HepG2 (cell line): ENCODE data around the gene DLEC1. TPM values are rescaled to one million over a fixed set of nuclear protein-coding genes. Genes with fewer than 3 reads are reported as not detected.

Source experiments
- CENPX ChIP-seq: sonication (generic); formaldehyde crosslinking; IDR thresholded peaks from 2 replicates; pipeline ENCODE4 v1.9.0; 2021; ENCODE audit warnings: mild to moderate bottlenecking, missing genetic modification reagents, moderate library complexity
- MBD4 ChIP-seq: IDR thresholded peaks from 2 replicates; pipeline ENCODE4 v1.6.1; 2012; ENCODE audit warnings: low read length, inconsistent platforms, borderline replicate concordance
- POGZ ChIP-seq: sonication (generic); formaldehyde crosslinking; IDR thresholded peaks from 2 replicates; pipeline ENCODE4 v1.4.0; 2020; ENCODE audit warnings: mild to moderate bottlenecking, missing genetic modification reagents
- PRMT3 ChIP-seq: sonication (generic); formaldehyde crosslinking; IDR thresholded peaks from 2 replicates; pipeline ENCODE4 v1.8.1; 2022; ENCODE audit warnings: low read depth, mild to moderate bottlenecking, moderate library complexity, missing genetic modification reagents, borderline replicate concordance
- REL ChIP-seq: sonication (generic); formaldehyde crosslinking; conservative IDR thresholded peaks from 2 replicates; pipeline ENCODE4 v1.8.0; 2022; ENCODE audit warnings: mild to moderate bottlenecking, missing genetic modification reagents, moderate library complexity
- SIN3B ChIP-seq: fragments of 150-350 bp; IDR thresholded peaks from 2 replicates; pipeline ENCODE4 v1.6.1; 2014; ENCODE audit warnings: low read length
- TOPORS ChIP-seq: sonication (generic); formaldehyde crosslinking; IDR thresholded peaks from 2 replicates; pipeline ENCODE4 v1.8.0; 2023; ENCODE audit warnings: mild to moderate bottlenecking, missing genetic modification reagents
- ZBTB1 ChIP-seq: sonication (generic); formaldehyde crosslinking; IDR thresholded peaks from 2 replicates; pipeline ENCODE4 v1.4.0; 2020; ENCODE audit warnings: missing genetic modification reagents, borderline replicate concordance
- ZFP37 ChIP-seq: sonication (generic); formaldehyde crosslinking; IDR thresholded peaks from 2 replicates; pipeline ENCODE4 v1.4.0; 2020; ENCODE audit warnings: missing genetic modification reagents, borderline replicate concordance
- ZNF121 ChIP-seq: sonication (generic); formaldehyde crosslinking; IDR thresholded peaks from 2 replicates; pipeline ENCODE4 v1.5.0; 2020; ENCODE audit warnings: mild to moderate bottlenecking, missing genetic modification reagents
- ZNF484 ChIP-seq: sonication (generic); formaldehyde crosslinking; IDR thresholded peaks from 2 replicates; pipeline ENCODE4 v1.5.1; 2020; ENCODE audit warnings: mild to moderate bottlenecking, low read depth, missing genetic modification reagents, borderline replicate concordance
- ZNF501 ChIP-seq: sonication (generic); formaldehyde crosslinking; IDR thresholded peaks from 2 replicates; pipeline ENCODE4 v1.5.1; 2020; ENCODE audit warnings: mild to moderate bottlenecking, moderate library complexity, missing genetic modification reagents
- ZNF614 ChIP-seq: IDR thresholded peaks from 2 replicates; pipeline ENCODE4 v1.6.1; 2018; ENCODE audit warnings: missing biosample characterization, missing genetic modification reagents, inconsistent platforms, borderline replicate concordance
- ZNF672 ChIP-seq: sonication (generic); formaldehyde crosslinking; IDR thresholded peaks from 2 replicates; pipeline ENCODE4 v1.8.1; 2022; ENCODE audit warnings: missing genetic modification reagents
- polyA plus RNA-seq, 8 experiments: library from polyadenylated mRNA; depleted of rRNA in 3 of 8; stranded (reverse) in 7 of 8; unstranded in 1 of 8; fragments of >200 nt; fragmentation: Illumina TruSeq in 4 of 8; extraction: Trizol in 4 of 8; gene quantifications; 2 replicates each; pipeline versions ENCODE4 v1.2.1 to v1.2.3, GENCODE V29; 2011 to 2016; ENCODE audit warnings: low read depth in 4 of 8, missing spikeins in 1 of 8, mixed read lengths in 1 of 8; ENCODE audit not compliant: insufficient read depth in 1 of 8
- total RNA-seq, 5 experiments: library from RNA; depleted of rRNA; stranded (reverse); fragments of >200 nt; fragmentation: Illumina TruSeq; extraction: Trizol; gene quantifications; 2 replicates each; pipeline ENCODE4 v1.2.3, GENCODE V29; 2016; ENCODE audit warnings: low read depth in 1 of 5
- TF ChIP-seq, protein P1 (sequence below): sonication (generic); formaldehyde crosslinking; IDR thresholded peaks from one replicate; pipeline ENCODE4 v1.5.1; 2020; ENCODE audit warnings: mild to moderate bottlenecking, missing genetic modification reagents; ENCODE audit errors: not compliant biosample characterization
- TF ChIP-seq, protein P2 (sequence below): sonication (generic); formaldehyde crosslinking; IDR thresholded peaks from 2 replicates; pipeline ENCODE4 v1.5.0; 2020; ENCODE audit warnings: mild to moderate bottlenecking, missing genetic modification reagents
- TF ChIP-seq, protein P3 (sequence below): IDR thresholded peaks from 2 replicates; pipeline ENCODE4 v1.6.1; 2016; ENCODE audit warnings: control low read depth
- TF ChIP-seq, protein P4 (sequence below): sonication (generic); formaldehyde crosslinking; IDR thresholded peaks from 2 replicates; pipeline ENCODE4 v1.4.0; 2020; ENCODE audit warnings: missing genetic modification reagents

Gene DLEC1
- total and polyA plus RNA-seq, 2 of the 13 experiments (the other 11 are each of a cell fraction or from before 2014, with no cell fraction given), result 0.09 TPM; not detected in 1

DNA sequence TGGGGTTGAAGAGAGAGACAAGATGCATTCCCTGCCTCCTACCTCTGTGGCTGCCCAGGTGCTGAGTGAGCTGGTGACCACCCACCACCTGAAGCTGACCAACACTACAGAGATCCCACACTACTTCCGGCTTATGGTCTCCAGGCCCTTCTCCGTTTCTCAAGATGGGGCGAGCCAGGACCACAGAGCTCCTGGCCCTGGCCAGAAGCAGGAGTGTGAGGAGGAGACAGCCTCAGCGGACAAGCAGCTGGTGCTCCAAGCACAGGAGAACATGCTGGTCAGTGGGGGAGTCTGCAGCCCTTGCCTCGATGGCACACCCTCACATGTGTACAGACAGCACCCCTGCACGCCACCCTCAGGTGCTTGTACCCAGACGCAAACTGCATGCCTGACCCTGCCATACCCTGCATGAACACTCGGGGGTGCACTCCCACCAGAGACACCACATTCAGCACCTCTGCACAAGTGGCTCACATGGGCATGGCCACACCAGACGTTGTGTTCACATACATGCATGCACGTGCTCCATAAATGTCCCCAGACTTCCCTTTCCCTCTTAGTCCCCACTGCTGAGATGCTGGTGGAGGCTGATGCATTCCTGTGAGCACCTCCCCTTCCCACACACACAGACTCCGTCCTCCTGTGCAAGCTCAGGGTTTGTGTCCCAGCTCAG lies 78.9 kb downstream of the DLEC1 start (continued):
- TF ChIP-seq CENPX (CRISPR knock-in tag) (no peak), MBD4 (no peak), POGZ (CRISPR knock-in tag) (0 out of 2 replicates have a peak, but pooled peaks have one; percentile 22), ZNF484 (CRISPR knock-in tag) (0 out of 2 replicates have a peak, but pooled peaks have one; percentile 25), ZFP37 (CRISPR knock-in tag) (no peak), ZNF501 (CRISPR knock-in tag) (no peak; the same call in 1 of the 2 replicates), ZNF121 (no peak), PRMT3 (CRISPR knock-in tag) (peak; percentile 78; the same call in 1 of the 2 replicates), TOPORS (CRISPR knock-in tag) (0 out of 2 replicates have a peak, but pooled peaks have one; percentile 39), ZNF672 (CRISPR knock-in tag) (no peak), ZBTB1 (CRISPR knock-in tag) (no peak), REL (CRISPR knock-in tag) (no peak), SIN3B (no peak), ZNF614 (CRISPR knock-in tag) (peak; percentile 48; the same call in 1 of the 2 replicates)
- TF ChIP-seq, protein P1, sequence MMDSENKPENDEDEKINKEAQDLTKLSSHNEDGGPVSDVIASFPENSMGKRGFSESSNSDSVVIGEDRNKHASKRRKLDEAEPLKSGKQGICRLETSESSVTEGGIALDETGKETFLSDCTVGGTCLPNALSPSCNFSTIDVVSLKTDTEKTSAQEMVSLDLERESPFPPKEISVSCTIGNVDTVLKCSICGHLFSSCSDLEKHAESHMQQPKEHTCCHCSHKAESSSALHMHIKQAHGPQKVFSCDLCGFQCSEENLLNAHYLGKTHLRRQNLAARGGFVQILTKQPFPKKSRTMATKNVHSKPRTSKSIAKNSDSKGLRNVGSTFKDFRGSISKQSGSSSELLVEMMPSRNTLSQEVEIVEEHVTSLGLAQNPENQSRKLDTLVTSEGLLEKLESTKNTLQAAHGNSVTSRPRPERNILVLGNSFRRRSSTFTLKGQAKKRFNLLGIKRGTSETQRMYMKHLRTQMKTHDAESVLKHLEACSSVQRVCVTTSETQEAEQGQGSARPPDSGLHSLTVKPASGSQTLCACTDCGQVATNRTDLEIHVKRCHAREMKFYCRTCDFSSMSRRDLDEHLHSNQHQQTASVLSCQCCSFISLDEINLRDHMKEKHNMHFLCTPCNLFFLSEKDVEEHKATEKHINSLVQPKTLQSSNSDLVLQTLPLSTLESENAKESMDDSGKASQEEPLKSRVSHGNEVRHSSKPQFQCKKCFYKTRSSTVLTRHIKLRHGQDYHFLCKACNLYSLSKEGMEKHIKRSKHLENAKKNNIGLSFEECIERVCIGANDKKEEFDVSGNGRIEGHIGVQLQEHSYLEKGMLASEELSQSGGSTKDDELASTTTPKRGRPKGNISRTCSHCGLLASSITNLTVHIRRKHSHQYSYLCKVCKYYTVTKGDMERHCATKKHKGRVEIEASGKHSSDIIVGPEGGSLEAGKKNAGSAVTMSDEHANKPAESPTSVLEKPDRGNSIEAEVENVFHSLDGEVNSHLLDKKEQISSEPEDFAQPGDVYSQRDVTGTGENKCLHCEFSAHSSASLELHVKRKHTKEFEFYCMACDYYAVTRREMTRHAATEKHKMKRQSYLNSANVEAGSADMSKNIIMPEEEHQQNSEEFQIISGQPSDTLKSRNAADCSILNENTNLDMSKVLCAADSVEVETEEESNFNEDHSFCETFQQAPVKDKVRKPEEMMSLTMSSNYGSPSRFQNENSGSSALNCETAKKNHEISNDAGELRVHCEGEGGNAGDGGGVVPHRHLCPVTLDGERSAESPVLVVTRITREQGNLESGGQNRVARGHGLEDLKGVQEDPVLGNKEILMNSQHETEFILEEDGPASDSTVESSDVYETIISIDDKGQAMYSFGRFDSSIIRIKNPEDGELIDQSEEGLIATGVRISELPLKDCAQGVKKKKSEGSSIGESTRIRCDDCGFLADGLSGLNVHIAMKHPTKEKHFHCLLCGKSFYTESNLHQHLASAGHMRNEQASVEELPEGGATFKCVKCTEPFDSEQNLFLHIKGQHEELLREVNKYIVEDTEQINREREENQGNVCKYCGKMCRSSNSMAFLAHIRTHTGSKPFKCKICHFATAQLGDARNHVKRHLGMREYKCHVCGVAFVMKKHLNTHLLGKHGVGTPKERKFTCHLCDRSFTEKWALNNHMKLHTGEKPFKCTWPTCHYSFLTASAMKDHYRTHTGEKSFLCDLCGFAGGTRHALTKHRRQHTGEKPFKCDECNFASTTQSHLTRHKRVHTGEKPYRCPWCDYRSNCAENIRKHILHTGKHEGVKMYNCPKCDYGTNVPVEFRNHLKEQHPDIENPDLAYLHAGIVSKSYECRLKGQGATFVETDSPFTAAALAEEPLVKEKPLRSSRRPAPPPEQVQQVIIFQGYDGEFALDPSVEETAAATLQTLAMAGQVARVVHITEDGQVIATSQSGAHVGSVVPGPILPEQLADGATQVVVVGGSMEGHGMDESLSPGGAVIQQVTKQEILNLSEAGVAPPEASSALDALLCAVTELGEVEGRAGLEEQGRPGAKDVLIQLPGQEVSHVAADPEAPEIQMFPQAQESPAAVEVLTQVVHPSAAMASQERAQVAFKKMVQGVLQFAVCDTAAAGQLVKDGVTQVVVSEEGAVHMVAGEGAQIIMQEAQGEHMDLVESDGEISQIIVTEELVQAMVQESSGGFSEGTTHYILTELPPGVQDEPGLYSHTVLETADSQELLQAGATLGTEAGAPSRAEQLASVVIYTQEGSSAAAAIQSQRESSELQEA, result no peak
- TF ChIP-seq, protein P2, sequence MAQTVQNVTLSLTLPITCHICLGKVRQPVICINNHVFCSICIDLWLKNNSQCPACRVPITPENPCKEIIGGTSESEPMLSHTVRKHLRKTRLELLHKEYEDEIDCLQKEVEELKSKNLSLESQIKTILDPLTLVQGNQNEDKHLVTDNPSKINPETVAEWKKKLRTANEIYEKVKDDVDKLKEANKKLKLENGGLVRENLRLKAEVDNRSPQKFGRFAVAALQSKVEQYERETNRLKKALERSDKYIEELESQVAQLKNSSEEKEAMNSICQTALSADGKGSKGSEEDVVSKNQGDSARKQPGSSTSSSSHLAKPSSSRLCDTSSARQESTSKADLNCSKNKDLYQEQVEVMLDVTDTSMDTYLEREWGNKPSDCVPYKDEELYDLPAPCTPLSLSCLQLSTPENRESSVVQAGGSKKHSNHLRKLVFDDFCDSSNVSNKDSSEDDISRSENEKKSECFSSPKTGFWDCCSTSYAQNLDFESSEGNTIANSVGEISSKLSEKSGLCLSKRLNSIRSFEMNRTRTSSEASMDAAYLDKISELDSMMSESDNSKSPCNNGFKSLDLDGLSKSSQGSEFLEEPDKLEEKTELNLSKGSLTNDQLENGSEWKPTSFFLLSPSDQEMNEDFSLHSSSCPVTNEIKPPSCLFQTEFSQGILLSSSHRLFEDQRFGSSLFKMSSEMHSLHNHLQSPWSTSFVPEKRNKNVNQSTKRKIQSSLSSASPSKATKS (CRISPR knock-in tag), result no peak
- TF ChIP-seq, protein P3, sequence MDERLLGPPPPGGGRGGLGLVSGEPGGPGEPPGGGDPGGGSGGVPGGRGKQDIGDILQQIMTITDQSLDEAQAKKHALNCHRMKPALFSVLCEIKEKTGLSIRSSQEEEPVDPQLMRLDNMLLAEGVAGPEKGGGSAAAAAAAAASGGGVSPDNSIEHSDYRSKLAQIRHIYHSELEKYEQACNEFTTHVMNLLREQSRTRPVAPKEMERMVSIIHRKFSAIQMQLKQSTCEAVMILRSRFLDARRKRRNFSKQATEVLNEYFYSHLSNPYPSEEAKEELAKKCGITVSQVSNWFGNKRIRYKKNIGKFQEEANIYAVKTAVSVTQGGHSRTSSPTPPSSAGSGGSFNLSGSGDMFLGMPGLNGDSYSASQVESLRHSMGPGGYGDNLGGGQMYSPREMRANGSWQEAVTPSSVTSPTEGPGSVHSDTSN, result no peak
- TF ChIP-seq, protein P4, sequence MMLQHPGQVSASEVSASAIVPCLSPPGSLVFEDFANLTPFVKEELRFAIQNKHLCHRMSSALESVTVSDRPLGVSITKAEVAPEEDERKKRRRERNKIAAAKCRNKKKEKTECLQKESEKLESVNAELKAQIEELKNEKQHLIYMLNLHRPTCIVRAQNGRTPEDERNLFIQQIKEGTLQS, result no peak
